Ovary (tissue), 3 donors: Measurements from ENCODE around the gene MAGI1.

Experiments
- EP300 ChIP-seq: sonication (generic); formaldehyde crosslinking; IDR thresholded peaks from one replicate; pipeline ENCODE4 v1.6.1; 2017; ENCODE audit warnings: antibody characterized with exemption
- POLR2A ChIP-seq: fragments of 450-650 bp; IDR thresholded peaks from one replicate; pipeline ENCODE4 v1.6.1; 2017; ENCODE audit warnings: antibody characterized with exemption, mild to moderate bottlenecking, moderate library complexity
- TF ChIP-seq, protein P1 (sequence below), 3 donors: fragments of 450-650 bp in 2 of 3; fragments of 200-600 bp in 1 of 3; IDR thresholded peaks; one replicate each; pipeline versions ENCODE4 v1.5.1 to v1.8.0; 2016 to 2022; ENCODE audit warnings: antibody characterized with exemption in 3 of 3, mild to moderate bottlenecking in 1 of 3
- donor health status: DM: no; HTN: no; CAD: no.

- TF ChIP-seq, protein P1, sequence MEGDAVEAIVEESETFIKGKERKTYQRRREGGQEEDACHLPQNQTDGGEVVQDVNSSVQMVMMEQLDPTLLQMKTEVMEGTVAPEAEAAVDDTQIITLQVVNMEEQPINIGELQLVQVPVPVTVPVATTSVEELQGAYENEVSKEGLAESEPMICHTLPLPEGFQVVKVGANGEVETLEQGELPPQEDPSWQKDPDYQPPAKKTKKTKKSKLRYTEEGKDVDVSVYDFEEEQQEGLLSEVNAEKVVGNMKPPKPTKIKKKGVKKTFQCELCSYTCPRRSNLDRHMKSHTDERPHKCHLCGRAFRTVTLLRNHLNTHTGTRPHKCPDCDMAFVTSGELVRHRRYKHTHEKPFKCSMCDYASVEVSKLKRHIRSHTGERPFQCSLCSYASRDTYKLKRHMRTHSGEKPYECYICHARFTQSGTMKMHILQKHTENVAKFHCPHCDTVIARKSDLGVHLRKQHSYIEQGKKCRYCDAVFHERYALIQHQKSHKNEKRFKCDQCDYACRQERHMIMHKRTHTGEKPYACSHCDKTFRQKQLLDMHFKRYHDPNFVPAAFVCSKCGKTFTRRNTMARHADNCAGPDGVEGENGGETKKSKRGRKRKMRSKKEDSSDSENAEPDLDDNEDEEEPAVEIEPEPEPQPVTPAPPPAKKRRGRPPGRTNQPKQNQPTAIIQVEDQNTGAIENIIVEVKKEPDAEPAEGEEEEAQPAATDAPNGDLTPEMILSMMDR (IDR thresholded peaks at IDR 0.05): no peak
- TF ChIP-seq EP300: no peak
- TF ChIP-seq POLR2A: no peak
Measured at GRCh38 chr3:65425880-65426279, 612.8 kb downstream of the MAGI1 start.
